C4-2B (cell line): Measurements from ENCODE around the gene TMEM126B.
"Not testable (repeated sequence)": the region's sequence is repeated elsewhere in the genome, so short reads cannot be mapped to it uniquely, and the experiment has no call there.

Source experiments
- H3K27ac ChIP-seq: fragments of 450-650 bp; 2 replicates; pipeline ENCODE4 v1.5.1; 2017
- ZFX ChIP-seq: fragments of 450-650 bp; IDR thresholded peaks from 2 replicates; pipeline ENCODE4 v1.6.1; 2017
- TF ChIP-seq, protein P1 (sequence below): fragments of 450-650 bp; conservative IDR thresholded peaks from 2 replicates; pipeline ENCODE4 v1.5.1; 2017; ENCODE audit warnings: mild to moderate bottlenecking

Gene TMEM126B

DNA sequence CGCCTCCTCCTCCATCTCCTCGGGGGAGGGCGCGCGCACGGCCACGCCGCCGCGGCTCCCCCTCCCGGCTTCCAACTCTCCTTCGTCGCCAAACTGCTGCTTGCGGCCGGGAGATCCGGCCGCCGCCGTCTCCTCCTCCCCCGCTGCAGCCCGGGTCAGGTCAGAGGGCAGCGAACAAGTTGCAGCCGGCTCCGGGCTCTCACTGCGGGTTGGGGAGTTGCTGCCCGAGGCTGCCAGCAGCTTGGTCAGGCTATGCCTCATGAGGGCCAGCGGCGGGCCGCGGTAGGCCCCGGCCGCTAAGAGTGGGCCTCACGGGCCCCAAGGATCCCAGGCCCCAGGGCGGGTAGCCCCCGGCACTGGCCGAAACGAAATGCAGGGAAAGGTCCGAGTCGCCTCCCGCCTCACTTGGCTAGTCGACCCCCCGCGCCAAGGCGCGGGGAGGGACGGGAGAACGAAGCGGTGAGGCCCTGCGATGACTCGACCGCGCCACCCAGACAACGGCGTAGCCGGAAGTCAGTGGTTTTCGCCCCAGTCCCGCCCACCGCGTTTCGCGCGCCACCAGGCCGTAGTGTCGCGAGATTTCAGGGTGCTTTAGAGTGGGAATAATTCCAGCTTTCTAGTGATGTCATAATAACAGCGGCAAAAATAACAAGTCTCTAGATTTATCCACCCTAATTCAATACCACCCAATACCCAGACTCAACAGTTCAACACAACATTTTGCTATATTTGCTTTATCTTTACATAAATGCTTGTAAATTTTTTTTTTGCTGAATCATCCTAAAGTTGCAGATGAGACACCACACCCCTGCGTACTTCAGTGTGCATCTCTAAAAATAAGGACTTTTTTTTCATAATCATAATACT lies 36.5 kb downstream of the TMEM126B start, which contains the start of gene CREBZF:
Gene CREBZF, minus strand, starts transcription at position 515 of the 867 bp plus-strand sequence. Its CDS starts 254 bp downstream, at position 261.
- peak; percentile 100 for TF ChIP-seq ZFX
- TF ChIP-seq, protein P1, sequence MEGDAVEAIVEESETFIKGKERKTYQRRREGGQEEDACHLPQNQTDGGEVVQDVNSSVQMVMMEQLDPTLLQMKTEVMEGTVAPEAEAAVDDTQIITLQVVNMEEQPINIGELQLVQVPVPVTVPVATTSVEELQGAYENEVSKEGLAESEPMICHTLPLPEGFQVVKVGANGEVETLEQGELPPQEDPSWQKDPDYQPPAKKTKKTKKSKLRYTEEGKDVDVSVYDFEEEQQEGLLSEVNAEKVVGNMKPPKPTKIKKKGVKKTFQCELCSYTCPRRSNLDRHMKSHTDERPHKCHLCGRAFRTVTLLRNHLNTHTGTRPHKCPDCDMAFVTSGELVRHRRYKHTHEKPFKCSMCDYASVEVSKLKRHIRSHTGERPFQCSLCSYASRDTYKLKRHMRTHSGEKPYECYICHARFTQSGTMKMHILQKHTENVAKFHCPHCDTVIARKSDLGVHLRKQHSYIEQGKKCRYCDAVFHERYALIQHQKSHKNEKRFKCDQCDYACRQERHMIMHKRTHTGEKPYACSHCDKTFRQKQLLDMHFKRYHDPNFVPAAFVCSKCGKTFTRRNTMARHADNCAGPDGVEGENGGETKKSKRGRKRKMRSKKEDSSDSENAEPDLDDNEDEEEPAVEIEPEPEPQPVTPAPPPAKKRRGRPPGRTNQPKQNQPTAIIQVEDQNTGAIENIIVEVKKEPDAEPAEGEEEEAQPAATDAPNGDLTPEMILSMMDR: no peak; the same call in 1 of the 2 replicates
- peak within 1 kb of the TSS; percentile 98 for H3K27ac ChIP-seq

DNA sequence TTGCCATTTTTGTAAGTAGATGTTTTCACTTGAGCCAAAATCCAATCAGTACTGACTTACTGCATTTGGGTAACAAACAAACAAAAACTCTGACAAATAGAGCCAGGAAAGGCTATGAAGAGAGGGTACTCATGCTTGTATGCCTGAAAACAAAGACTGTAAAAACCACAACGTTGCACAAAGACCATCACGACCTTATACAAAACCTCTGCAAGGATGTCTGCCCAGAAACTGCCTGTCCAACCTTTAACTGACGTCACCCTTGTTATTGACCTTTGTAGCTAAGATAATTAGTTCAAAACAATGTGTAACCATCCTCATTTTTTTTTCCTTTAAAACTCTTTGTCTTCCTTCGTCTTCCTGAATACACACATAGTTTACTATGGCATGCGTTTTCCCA lies 37.3 kb downstream of the TMEM126B start:
- TF ChIP-seq, protein P1: no peak
- no peak for TF ChIP-seq ZFX
- H3K27ac ChIP-seq: no peak overlapping the region

DNA sequence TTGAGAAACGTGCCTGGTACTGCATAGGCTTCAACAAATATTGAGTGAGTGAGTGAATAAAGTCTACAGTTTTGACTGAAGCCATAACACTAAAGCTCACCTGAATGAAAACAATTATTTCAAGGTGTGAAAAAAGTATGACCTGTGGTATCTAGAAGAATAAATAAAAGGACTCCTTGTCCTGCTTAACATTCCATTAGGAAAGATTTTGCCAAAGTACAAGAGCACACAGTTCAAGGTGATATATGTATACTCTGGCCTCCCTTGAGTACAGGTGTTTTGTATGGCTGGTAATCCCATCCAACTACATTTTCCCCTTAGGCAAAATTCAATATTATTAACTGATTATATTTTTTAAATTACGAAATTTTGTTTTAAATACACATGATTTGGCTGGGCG lies 38.3 kb downstream of the TMEM126B start:
- no peak for TF ChIP-seq ZFX
- TF ChIP-seq, protein P1: no peak
- no peak overlapping the region for H3K27ac ChIP-seq

DNA sequence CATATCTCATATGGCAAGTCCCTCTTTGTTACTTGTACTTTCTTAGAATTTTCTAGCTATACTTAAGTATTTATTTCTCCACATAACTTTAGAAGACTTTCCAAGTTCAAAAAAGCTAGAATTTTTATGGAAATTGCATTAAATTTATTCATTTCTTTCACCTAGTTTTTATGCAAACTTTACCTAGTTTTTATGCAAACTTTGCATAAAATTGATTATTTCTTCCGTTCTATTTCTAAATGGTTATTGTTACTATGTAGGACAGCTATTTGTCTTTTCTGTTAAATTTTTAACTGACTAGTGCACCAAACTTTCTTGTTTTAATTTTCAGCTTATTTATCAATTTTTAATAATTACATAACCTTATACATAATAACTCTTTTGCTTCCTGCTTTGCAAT lies 39.8 kb downstream of the TMEM126B start:
- no peak for TF ChIP-seq ZFX
- TF ChIP-seq, protein P1: no peak

DNA sequence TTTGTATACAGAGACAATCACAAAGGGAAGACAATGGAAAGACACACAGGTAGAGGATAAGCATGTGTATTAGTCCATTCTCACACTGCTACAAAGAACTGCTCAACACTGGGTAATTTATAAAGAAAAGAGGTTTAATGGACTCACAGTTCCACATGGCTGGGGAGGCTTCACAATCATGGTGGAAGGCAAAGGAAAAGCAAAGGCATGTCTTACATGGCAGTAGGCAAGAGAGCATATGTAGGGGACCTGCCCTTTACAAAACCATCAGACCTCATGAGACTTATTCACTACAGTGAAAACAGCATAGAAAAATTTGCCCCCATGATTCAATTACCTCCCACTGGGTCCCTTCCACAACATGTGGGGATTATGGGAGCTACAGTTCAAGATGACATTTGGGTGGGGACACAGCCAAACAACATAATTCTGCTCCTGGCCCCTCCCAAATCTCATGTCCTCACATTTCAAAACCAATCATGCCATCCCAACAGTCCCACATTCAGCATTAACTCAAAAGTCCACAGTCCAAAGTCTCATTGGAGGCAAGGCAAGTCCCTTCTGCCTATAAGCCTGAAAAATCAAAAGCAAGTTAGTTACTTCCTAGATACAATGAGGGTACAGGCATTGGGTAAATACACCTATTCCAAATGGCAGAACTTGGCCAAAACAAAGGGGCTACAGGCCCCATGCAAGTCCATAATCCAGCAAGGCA lies 42.7 kb downstream of the TMEM126B start:
- not testable (repeated sequence) for H3K27ac ChIP-seq

More for the DNA sequence above, 39.8 kb downstream of the TMEM126B start:
- H3K27ac ChIP-seq: no peak overlapping the region

DNA sequence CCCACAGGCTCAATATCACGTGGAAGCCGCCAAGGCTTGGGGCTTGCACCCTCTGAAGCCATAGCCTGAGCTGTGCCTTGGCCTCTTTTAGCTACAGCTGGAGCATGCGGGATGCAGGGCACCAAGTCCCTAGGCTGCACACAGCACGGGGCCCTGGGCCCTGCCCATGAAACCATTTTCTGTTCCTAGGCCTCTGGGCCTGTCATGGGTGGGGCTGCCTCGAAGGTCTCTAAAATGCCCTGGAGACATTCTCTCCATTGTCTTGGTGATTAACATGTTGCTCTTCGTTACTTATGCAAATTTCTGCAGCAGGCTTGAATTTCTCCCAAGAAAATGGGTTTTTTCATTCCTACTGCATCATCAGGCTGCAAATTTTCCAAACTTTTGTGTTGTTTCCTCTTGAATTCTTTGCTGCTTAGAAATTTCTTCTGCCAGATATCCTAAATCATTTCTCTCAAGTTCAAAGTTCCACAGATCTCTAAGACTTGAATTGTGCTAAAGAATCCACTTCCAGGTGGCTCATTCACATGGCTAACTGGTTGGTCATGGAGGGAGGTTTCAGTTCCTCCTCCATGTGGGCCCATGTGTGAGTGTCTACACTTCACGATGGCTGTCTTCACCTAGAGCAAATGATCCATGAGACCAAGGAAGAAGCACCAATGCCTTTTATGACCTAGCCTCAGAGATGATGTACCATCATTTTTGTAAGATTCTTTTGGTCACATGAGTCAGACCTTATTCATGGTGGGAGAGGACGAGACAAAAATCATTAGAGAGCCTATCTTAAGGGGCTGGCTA lies 43.9 kb downstream of the TMEM126B start:
- H3K27ac ChIP-seq: no peak overlapping the region
- TF ChIP-seq, protein P1: no peak
- TF ChIP-seq ZFX: no peak

- H3K27ac ChIP-seq: no peak overlapping the region
- no peak for TF ChIP-seq ZFX
- TF ChIP-seq, protein P1: no peak
These were observed 45.0 kb downstream of the TMEM126B start for GRCh38 chr11:85673393-85673792.
